ENCODE measurements around the gene MAD2L1BP.
A peak's percentile ranks its signal among the peaks of the same experiment; 100 is the strongest.

Gene MAD2L1BP

DNA sequence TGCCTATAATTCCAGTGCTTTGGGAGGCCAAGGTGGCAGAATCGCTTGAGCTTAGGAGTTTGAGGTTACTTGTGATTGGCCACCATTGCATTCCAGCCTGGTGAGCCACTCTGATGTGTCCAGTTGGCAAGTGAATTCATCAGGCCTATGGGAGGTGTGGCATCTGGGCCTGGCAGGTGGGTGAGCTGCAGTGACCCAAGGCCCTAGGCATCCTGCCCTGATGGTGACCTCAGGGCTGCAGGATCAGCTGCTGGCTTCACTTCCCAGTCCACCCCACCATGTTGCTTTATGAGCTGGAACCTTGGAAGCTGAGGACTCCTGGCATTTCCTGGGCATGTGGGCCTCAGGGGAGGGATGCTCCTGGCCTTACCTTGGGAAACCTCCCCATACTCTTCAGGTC is 29.7 kb downstream of the MAD2L1BP start:
- DNase-seq (ENCODE audit: insufficient read length, low spot score): no peak
- FAIRE-seq: no peak

DNA sequence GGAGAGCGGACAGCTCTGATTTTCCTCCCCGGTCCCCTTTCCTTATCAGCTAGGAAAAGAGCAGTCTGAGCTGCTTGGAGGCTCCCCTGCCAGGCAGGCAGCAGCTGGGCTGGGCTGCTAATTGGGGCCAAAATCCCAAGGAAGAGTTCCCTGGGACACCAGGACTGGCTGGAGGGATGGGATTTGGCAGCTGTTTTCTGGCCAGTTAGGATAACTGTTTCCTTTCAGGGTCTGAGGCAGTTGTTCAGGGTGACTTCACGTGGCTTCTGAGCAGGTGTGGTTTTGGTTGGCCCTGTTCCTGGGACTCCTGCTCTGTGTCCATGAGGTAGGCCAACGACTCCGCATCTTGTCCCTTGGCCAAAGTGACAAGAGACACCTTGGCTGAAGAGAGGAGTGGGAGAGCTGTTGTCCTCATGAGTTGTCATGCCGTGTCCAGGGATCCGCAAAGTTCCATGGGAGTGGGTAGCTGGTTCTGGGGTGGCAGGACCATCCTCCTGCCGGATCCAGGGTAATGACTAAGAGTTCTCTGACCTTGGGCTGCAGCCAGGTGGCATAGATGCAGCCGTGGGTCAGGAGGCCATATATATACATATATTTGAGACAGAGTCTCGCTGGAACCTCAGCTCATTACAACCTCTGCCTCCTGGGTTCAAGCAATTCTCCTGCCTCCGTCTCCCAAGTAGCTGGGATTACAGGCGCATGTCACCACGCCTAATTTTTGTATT is 30.7 kb downstream of the MAD2L1BP start:
- DNase-seq (ENCODE audit: insufficient read length, low spot score): no peak
- FAIRE-seq: no peak

DNA sequence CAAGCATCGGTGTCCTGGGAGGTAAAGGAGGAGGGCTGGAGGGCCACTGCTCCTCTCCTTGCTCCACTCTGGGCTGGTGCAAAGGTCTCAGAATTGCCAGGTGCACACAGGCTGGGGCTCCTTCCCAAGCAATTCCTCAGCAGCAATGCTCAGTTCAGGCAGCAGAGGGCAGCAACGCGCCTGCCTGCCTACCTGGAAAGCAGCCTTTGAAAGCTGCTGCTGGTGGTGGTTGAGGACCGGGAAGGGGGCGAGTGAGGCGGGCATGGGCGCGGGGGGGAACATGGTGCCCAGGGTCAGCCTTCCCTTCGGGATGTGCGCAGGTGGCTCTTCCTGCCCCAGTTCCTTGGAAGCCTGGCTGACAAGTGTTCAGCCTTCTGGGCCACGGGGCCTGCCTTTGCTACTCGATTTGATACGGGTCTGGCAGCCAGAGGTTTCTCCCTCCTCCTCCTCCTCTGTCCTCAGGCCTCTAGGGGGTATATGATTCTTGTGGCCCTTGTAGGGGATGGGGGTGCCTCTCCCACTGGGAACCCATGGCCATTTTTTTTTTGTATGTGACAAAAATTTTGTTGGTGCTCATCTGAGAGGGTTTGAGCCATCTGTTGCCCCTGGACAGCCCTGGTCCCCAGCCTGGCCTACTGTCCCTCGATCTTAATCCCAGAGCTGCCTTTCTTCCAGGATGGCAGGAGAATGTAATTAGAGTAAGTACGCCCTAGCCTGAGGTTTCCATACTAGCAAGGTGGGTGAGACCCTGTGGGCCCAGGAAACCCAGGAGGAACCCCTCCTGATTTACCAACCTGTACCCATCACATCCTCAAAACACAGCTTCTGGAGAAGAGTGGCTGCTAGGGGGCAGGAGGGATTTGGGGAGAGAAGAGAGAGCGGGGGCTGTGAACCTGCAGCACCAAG is 31.9 kb downstream of the MAD2L1BP start:
- FAIRE-seq (peak; percentile 96), DNase-seq (ENCODE audit: insufficient read length, low spot score) (peak; percentile 83)

DNA sequence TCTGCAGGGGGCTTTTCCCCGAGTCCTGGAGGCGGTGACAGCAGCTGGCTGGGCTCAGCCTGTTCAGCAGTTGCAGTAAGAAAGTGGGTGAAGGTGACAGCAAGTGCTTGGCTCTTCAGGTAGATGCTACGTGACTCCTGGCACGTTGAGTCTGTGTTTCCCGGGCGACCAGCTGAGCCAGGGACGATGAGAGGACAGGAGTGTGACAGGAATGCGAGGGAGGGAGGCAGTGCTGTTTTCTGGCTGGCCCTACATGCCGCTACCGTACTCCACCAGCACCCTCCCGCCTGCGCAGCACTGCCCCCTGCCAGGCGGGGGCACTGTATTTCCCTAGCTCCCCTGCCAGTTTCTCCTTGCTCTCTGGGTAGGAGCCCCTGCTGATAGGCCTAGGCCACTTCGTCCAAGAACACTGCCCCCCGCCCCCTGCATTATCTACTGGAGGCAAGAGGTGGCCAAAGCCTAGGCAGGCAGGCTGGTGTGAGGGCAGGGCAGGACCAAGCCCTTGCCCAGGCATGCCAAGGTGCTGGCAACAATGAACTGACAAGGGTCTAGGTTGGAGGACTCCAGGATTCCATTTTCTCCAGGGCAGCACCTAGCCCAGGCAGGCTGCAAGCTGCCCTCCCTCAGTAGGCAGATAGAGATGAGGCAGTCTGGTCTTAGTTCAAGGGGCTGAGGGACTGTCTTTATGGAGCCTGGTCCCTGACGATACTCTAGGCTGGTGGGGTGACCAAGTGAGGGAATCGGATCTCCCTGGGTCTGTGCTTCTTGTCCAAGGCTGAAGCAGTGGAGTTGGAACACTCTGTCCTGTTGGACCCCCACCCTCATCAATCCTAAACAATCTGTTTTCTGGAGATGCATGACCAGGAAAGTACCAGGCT is 32.8 kb downstream of the MAD2L1BP start:
- FAIRE-seq (no peak), DNase-seq (ENCODE audit: insufficient read length, low spot score) (peak; percentile 48)

DNA sequence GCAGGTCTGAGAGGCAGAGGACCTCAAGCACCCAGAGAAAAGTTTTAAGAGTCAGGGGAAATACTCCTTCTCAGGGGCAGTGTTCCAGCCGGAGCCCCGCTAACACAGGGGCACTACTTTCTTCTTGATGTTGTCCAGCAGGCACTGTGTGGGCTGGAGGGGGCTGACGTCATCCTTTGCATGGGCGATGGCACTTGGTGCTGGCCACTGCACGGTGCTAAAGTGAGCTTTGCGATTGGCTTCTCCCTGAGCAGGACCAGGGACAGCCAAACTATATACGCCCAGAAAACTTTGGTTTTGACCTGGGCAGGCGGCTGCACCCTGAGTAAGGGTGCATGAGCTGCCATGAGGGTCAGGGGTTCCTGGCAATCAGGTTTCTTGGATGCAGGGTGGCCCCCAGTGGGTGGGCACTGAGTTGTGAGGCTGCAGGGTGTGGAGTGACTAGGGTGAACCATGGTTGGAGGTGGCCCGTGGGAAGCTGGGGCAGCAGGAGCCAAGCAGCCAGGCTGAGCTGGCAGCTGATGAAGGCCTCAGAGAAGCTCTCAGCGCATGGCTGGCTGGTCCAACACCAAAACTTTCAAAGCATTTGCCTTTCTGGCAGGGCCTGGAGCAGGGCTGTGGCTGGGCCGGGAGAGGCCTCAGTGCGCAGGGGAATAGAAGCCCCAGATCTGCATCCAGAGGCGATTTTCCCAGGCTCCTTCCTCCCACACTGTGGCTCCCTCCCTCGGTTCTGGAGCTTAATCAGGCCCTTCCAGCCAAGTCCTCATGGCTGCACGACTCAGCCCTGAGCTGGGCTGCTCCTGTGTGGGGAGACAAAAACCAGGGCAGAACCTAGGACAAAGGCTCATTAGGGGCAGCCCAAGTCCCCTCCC is 33.6 kb downstream of the MAD2L1BP start:
- no peak for FAIRE-seq
- no peak for DNase-seq (ENCODE audit: insufficient read length, low spot score)

DNA sequence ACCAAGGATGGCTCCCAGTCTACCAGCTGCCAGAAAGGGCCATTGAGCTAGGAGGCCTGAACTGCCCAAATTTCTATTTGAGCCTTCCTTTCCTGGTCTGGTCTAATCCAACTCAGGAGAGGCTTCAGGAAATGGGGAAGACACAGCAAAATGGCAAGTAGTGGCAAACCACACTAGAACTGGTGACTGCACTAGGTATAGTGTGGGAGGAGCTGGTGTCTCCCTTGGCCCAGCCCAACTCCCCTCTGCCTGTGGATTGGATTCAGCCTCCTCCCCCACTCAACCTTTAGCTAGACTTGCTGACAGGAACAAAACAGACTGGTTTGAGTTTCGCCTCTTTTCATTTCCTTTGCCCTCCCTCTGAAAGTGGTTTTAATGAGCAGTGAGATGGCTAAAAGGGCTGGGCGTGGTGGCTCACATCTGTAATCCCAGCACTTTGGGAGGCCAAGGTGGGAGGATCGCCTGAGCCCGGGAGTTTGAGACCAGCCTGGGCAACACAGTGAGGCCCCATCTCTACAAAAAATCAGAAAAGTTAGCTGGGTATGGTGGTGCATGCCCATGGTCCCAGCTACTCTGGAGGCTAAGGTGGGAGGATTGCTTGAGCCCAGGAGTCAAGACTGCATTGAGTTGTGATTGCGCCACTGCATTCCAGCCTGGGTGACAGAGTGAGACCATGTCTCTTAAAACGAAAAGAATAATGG is 34.4 kb downstream of the MAD2L1BP start:
- DNase-seq (ENCODE audit: insufficient read length, low spot score): no peak
- no peak for FAIRE-seq

DNA sequence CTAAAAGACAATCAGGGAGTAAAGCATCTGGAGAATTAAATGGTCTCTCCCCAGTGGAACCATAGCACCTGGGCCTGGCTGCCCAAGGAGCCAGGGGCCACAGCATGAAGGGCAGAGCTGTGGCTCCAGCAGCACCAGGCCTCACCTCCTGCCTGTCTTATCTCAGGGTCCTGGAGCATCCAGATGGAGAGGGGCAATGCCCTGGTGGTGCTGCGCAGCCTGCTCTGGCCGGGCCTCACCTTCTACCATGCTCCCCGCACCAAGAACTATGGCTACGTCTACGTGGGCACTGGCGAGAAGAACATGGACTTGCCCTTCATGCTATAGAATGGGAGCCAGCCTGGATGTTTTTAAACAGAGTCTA is 35.0 kb downstream of the MAD2L1BP start:
- DNase-seq (ENCODE audit: insufficient read length, low spot score): no peak
- FAIRE-seq: no peak

DNA sequence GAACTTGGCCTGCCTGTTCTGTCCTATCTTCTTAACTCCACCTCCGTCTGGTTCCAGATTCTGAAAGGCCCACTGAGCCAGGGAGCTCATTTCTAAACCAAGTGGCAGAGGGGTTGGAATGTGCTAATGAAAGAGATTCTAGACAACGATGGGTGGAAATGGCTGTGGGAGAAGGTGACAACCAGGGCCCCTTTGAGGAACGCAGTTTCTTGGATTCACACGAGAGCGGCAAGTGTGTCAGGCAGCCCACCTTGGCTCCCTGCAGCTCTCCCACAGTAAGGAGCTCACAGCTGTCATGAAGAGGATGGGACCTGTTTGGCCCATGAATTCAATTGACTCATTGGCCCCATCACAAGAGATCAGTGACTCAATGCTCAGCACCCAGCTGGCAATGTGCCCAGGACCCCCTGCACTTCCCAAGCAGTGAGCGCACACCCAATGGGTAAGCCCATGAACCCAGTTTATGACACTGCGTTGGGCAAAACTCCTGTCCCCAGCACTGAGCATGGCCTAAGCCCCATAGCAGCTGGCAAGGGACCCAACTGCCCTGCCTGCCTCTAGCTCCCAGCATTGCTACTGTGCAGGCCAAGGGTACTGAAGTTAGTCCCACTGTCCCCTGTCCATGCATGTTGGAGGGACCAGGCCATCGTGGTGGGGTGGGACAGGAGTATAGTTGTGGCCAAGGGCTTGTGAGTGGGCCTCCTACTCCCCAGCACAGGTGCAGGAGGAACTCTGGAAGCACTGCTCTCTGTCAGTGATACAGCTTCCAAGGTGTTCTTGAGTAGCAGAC is 35.6 kb downstream of the MAD2L1BP start:
- DNase-seq (ENCODE audit: insufficient read length, low spot score): no peak

DNA sequence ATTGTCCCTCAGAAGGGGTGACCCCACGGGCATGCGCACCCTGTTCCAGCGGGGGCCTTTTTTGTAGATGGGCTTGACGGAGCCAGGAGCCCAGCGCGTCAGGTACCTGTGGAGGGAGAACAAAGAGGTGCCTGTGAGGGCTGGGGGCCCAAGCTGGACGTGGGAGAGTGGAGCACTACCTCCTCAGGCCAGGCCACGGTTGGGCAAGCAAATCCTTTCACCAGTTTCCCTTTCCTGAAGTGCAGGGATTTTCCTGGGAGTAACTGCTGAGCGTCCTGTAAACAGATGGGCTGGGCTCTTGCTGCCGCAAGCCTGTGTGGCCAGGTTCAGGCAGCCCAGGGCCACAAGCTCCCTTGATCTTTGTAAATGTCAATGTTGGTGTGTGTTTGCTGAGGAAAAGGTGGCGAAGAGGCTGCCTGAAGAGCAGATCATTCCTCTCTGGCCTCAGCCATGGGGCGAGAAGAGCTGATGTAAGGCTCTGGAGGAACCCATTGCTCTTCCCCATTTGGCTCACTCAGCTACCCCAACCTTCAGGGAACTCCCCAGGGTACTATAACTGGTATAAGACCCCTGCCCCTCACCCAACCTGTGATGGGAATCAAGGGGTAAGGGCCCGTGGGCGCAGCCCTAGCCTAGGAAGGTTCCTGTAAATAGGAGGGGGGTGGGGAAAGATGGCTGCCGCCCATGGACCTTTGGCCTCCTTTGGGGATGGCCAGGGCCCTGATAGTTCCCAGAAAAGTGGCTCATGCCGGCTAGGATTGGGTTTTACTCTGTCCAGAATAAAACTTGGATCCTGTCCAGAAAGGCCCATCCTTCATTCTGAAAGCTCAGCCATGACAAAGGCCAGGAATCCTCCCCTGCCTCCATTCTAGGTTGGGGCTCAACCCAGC is 36.4 kb downstream of the MAD2L1BP start:
- FAIRE-seq: no peak
- no peak for DNase-seq (ENCODE audit: insufficient read length, low spot score)

More for the DNA sequence above, 35.6 kb downstream of the MAD2L1BP start:
- no peak for FAIRE-seq

DNA sequence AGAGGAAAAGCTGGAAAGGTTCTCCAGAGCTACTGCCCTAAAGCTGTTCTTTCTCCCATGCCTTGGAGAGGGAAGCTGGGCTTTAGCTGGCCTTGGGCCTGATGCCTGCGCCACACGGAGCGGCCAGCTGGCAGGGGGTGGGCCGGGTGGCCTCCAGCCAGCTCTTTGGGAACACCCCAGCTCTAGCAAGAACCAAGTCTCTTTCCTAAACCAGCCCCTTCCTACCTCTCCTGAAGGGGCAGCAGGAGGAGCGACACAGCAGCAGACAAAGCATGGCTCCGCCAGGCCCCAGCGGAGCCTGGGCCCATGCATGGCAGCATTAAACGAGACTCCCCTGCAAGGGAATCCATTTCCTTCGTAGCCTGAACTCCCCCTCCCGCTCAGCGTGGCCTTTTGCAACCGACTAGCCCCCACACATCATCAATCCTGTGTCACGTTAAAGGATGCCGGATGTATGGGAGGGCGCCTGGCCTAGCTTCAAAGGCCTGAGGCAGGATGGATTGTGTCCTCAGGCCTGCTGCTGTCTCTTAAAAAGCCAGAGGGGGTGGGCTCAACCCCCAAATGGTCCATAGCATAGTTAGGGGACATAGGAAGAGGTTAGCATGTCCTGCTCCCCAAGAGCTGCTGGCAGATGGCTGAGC is 37.9 kb downstream of the MAD2L1BP start:
- FAIRE-seq: no peak
- DNase-seq (ENCODE audit: insufficient read length, low spot score): no peak

DNA sequence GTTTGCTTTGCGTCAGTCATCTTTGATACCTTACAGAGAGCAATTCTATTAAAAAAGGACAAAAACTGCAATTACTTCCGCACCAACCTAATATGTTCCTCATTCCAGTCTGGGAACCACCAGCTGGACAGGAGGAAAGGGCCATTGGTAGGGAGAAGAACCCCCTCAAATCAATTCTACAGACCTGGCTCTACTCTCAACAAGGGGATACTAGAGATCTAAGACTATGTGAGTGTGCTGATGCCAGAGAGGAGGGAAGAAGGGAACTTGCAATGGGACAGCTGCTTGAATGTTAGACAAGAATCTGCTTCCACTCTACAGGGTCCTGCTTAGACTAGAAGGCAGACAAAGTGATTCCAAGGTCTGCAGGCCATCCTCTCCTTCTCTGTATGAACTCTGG is 38.7 kb downstream of the MAD2L1BP start:
- DNase-seq (ENCODE audit: insufficient read length, low spot score) (no peak), FAIRE-seq (no peak)

DNA sequence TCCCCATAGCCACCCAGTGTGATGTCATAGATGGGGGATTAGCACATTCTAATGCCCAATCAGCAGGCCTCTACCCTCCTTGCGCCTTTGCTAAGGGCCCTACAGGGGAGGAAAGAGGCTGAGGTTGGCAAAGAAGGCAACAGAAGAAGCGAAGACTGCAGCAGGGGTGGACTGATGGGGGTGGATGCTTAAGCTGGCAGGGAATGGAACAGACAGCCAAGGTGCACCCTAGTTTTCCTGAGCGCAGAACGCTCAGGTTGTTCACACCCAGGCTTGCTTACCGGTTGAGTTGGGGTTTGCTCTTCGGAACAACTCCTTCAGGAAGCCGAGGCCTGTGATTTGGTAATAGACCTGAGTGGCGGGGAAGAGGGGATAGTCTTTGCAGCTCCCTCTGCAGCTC is 39.3 kb downstream of the MAD2L1BP start:
- DNase-seq (ENCODE audit: insufficient read length, low spot score): no peak
- FAIRE-seq: no peak

DNA sequence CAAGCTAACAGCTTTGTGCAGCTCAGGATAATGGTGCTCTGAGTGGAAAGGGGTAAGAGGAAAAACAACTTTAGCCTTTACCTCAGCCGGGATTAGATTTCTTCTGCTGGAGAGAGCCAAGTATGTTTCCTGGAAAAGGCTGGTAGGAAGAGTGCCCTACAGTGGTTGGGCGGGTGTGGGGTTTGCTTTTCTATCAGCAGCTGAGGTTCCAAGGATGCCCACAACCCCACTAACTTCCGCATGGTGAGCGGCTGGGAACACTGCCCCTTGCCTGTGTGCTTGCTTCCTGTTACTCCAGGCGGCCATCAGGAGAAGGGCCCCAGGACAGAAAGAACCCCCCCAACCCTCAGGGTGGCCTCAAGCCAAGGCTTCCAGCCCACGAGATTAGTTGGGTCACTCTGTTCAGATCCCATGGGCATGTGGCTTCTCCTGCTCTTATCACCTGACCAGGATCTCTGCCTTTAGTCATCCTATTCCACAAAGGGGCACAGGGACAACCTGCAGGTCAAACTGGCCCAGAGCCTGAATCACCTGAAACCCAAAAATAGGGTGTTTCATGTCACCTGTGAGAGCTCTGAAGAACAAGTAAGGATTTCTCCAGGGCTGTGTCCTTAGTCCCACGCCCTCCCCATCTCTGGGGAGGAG is 41.4 kb downstream of the MAD2L1BP start:
- FAIRE-seq: no peak
- DNase-seq (ENCODE audit: insufficient read length, low spot score): no peak

DNA sequence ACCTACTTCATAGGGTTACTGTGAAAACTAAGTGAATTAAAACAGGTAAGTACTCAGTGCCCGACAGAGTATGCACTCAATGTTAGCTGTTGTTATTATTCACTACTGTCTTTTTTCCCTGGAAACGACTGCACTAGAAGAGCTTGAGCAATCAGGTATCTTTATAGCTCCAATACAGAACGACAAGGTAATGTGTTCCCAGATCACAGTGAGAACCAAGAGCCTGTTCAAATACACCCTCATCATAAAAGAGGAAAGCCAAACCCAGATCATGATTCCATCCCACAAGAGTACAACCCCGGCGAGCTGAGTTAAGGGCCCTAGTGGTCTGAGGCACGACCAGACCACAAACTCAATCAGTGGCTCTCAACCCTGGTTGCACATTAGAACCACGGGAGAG is 42.1 kb downstream of the MAD2L1BP start:
- DNase-seq (ENCODE audit: insufficient read length, low spot score) (no peak), FAIRE-seq (no peak)

DNA sequence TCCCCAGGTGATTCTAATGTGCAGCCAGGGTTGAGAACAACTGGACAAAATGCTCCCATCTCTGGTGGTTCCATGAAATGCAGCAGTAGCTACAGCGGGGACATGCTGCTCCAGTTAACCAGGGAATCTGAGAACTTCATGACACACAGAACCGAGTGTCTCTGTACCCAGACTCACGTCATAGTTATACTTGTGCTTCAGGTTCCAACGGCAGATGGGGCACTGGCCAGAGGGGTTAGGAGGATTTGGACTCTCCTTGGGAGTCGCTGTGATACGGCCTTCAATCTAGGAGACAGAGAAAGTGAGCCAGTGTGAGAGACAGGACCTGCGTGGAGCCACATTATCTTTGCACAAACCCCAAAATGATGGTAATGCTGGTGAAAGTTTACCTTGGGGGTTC is 42.7 kb downstream of the MAD2L1BP start:
- DNase-seq (ENCODE audit: insufficient read length, low spot score) (no peak), FAIRE-seq (no peak)

DNA sequence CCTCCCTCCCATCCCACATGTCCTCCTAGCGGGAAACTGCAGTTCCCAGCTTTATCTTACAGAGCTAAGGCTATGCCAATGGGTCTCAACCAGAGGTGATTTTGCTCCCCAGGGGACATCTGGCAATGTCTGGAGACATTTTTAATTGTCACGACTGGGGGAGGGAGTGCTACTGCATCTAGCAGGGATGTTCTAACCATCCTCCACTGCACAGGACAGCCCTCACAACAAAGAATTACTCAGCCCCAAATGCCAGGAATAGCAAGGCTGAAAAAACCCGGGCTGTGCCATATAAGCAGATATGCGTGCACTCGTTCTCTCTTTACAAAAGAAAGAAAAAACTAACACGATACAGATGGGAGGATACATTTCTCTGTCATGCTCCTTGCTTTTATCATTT is 43.4 kb downstream of the MAD2L1BP start:
- DNase-seq (ENCODE audit: insufficient read length, low spot score) (no peak), FAIRE-seq (no peak)

Data from GM19239 (cell line).